ENCODE data around the gene SLC27A5.

Gene SLC27A5

GRCh38 chr19:58551577-58552471 lies 40.0 kb upstream of the SLC27A5 start:
- no peaks in the 10 kb centered on the region for H3K9me3 ChIP-seq (ENCODE audit: low read depth, low read length)
- H3K36me3 ChIP-seq (ENCODE audit: insufficient read depth, low read length): peaks cover 71% of the 10 kb centered on the region
- no peak for DNase-seq (ENCODE audit: low read depth, low spot score)
- TF ChIP-seq FOXP2 (optimal IDR thresholded peaks at IDR 0.05; ENCODE audit: control extremely low read depth, extremely low read length, insufficient read depth): no peak
- peak; percentile 42; the same call in 1 of the 2 replicates for TF ChIP-seq POLR2AphosphoS5 (IDR thresholded peaks at IDR 0.05; ENCODE audit: borderline replicate concordance, low read depth, low read length)
- no peak for TF ChIP-seq EZH2 (IDR thresholded peaks at IDR 0.05)
- peak overlapping the region; percentile 62; the same call in 1 of the 2 replicates for H3K27ac ChIP-seq
- H3K9ac ChIP-seq (ENCODE audit: insufficient read length): no peak overlapping the region
- no peak overlapping the region for H3K4me3 ChIP-seq

DNA sequence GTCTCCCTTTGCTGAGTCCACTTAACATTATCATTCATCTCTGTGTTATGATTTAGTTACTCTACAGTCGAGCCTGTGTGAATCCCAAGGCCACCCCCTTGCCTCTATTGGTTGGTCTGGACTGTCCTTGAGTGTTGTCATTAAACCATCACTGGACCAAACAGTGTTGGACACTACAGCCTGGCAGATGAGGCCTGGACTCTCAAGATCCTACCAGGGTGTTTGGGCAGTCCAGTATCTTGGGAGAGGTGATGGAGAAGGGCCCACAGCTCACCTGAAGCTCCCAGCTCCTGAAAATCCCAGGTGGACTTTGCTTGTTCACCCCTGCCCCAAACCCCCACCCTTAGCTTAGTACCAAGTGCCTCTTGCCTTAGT lies 39.3 kb upstream of the SLC27A5 start:
- Histone ChIP-seq H3K4me3 (no peak overlapping the region), H3K27ac (no peak overlapping the region), H3K36me3 (ENCODE audit: insufficient read depth, low read length) (peaks cover 71% of the 10 kb centered on the region), H3K9ac (ENCODE audit: insufficient read length) (no peak overlapping the region), H3K9me3 (ENCODE audit: low read depth, low read length) (no peaks in the 10 kb centered on the region)
- no peak for DNase-seq (ENCODE audit: low read depth, low spot score)
- TF ChIP-seq EZH2 (IDR thresholded peaks at IDR 0.05) (no peak), POLR2AphosphoS5 (IDR thresholded peaks at IDR 0.05; ENCODE audit: borderline replicate concordance, low read depth, low read length) (no peak; the same call in 1 of the 2 replicates), FOXP2 (optimal IDR thresholded peaks at IDR 0.05; ENCODE audit: control extremely low read depth, extremely low read length, insufficient read depth) (no peak)

GRCh38 chr19:58550362-58551122 lies 38.8 kb upstream of the SLC27A5 start:
- Histone ChIP-seq H3K9me3 (ENCODE audit: low read depth, low read length) (no peaks in the 10 kb centered on the region), H3K4me3 (no peak overlapping the region), H3K9ac (ENCODE audit: insufficient read length) (no peak overlapping the region), H3K36me3 (ENCODE audit: insufficient read depth, low read length) (peaks cover 71% of the 10 kb centered on the region), H3K27ac (no peak overlapping the region)
- DNase-seq (ENCODE audit: low read depth, low spot score): no peak
- TF ChIP-seq POLR2AphosphoS5 (IDR thresholded peaks at IDR 0.05; ENCODE audit: borderline replicate concordance, low read depth, low read length) (peak; percentile 9; the same call in 1 of the 2 replicates), FOXP2 (optimal IDR thresholded peaks at IDR 0.05; ENCODE audit: control extremely low read depth, extremely low read length, insufficient read depth) (no peak)

- DNase-seq (ENCODE audit: low read depth, low spot score): no peak
- Histone ChIP-seq H3K4me3 (no peak overlapping the region), H3K36me3 (ENCODE audit: insufficient read depth, low read length) (peaks cover 76% of the 10 kb centered on the region), H3K9me3 (ENCODE audit: low read depth, low read length) (no peaks in the 10 kb centered on the region), H3K9ac (ENCODE audit: insufficient read length) (no peak overlapping the region), H3K27ac (no peak overlapping the region)
- TF ChIP-seq POLR2AphosphoS5 (IDR thresholded peaks at IDR 0.05; ENCODE audit: borderline replicate concordance, low read depth, low read length): no peak; the same call in 1 of the 2 replicates
- TF ChIP-seq FOXP2 (optimal IDR thresholded peaks at IDR 0.05; ENCODE audit: control extremely low read depth, extremely low read length, insufficient read depth): no peak
- TF ChIP-seq EZH2 (IDR thresholded peaks at IDR 0.05): no peak
Measured at GRCh38 chr19:58549664-58550361, 38.0 kb upstream of the SLC27A5 start.

DNA sequence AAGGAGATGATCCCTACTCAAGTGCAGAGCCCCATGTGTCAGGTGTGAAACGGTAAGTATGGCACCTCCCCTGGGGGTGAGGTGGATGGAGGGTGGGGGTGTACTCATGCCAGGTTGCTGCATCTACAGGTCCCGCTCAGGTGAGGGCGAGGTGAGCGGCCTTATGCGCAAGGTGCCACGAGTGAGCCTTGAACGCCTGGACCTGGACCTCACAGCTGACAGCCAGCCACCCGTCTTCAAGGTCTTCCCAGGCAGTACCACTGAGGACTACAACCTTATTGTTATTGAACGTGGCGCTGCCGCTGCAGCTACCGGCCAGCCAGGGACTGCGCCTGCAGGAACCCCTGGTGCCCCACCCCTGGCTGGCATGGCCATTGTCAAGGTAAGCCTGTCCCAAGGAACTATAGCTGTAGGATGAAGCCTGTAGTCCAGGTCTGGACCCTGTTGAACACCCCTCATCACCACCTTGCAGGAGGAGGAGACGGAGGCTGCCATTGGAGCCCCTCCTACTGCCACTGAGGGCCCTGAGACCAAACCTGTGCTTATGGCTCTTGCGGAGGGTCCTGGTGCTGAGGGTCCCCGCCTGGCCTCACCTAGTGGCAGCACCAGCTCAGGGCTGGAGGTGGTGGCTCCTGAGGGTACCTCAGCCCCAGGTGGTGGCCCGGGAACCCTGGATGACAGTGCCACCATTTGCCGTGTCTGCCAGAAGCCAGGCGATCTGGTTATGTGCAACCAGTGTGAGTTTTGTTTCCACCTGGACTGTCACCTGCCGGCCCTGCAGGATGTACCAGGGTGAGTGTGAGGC lies 37.3 kb upstream of the SLC27A5 start:
- Histone ChIP-seq H3K9me3 (ENCODE audit: low read depth, low read length) (no peaks in the 10 kb centered on the region), H3K27ac (no peak overlapping the region), H3K9ac (ENCODE audit: insufficient read length) (no peak overlapping the region), H3K36me3 (ENCODE audit: insufficient read depth, low read length) (peaks cover 76% of the 10 kb centered on the region), H3K4me3 (no peak overlapping the region)
- no peak for TF ChIP-seq FOXP2 (optimal IDR thresholded peaks at IDR 0.05; ENCODE audit: control extremely low read depth, extremely low read length, insufficient read depth)
- TF ChIP-seq POLR2AphosphoS5 (IDR thresholded peaks at IDR 0.05; ENCODE audit: borderline replicate concordance, low read depth, low read length): no peak
- no peak for TF ChIP-seq EZH2 (IDR thresholded peaks at IDR 0.05)
- no peak for DNase-seq (ENCODE audit: low read depth, low spot score)

- Histone ChIP-seq H3K27ac (no peak overlapping the region), H3K4me3 (no peak overlapping the region), H3K9ac (ENCODE audit: insufficient read length) (no peak overlapping the region), H3K9me3 (ENCODE audit: low read depth, low read length) (no peaks in the 10 kb centered on the region), H3K36me3 (ENCODE audit: insufficient read depth, low read length) (peaks cover 76% of the 10 kb centered on the region)
- TF ChIP-seq POLR2AphosphoS5 (IDR thresholded peaks at IDR 0.05; ENCODE audit: borderline replicate concordance, low read depth, low read length): no peak; the same call in 1 of the 2 replicates
- TF ChIP-seq EZH2 (IDR thresholded peaks at IDR 0.05): no peak
- no peak for TF ChIP-seq FOXP2 (optimal IDR thresholded peaks at IDR 0.05; ENCODE audit: control extremely low read depth, extremely low read length, insufficient read depth)
- DNase-seq (ENCODE audit: low read depth, low spot score): no peak
Measured at GRCh38 chr19:58547323-58548312, 35.8 kb upstream of the SLC27A5 start.
